ENCODE data around the gene NOXA1. TPM values are rescaled to one million over a fixed set of nuclear protein-coding genes. Genes with fewer than 3 reads are reported as not detected.
"Not testable (repeated sequence)": the region's sequence is repeated elsewhere in the genome, so short reads cannot be mapped to it uniquely, and the experiment has no call there.

The NOXA1 gene
- total RNA-seq, 4 donors from 2014 or later, result 19.7 to 53.9 (median 40.8) TPM

- peaks cover 10% of the 10 kb centered on the region for H3K27me3 ChIP-seq
- intact Hi-C loops (cut with DNase I; ENCODE audit: low total_unique reads), result no loop called here
- peak; percentile 7 for DNase-seq
- TF ChIP-seq POLR2A (IDR thresholded peaks at IDR 0.05), result no peak
- TF ChIP-seq CTCF (IDR thresholded peaks at IDR 0.05), result no peak
- TF ChIP-seq POLR2AphosphoS5 (IDR thresholded peaks at IDR 0.05), result no peak
- no peak for TF ChIP-seq EP300 (IDR thresholded peaks at IDR 0.05; ENCODE audit: low read depth)
- no peaks in the 10 kb centered on the region for H3K9me3 ChIP-seq
- 84% methylated on average over 19 of the region's 27 CpGs; no CpG with 5 or more reads in 1 of the 2 donors for WGBS, 2 donors (ENCODE audit: low coverage in 1 of 2)
- H3K4me1 ChIP-seq, result peaks cover 0 to 12% (median 6%) of the 10 kb centered on the region in 4 donors
- in situ Hi-C loops (cut with MboI; ENCODE audit: low pct_ligation_motif_present in 1 of 4, low pct_unique_long_range_greater_than_20kb in 1 of 4, low sequenced_read_pairs in 3 of 4), result no loop called here
- H3K27ac ChIP-seq, result no peak overlapping the region
- no peaks in the 10 kb centered on the region for H3K36me3 ChIP-seq
- no peak overlapping the region for H3K4me3 ChIP-seq
These were observed 24.8 kb downstream of the NOXA1 start for GRCh38 chr9:137447722-137448601.

- no peak overlapping the region for H3K4me3 ChIP-seq
- DNase-seq, result no peak
- WGBS, 2 donors (ENCODE audit: low coverage in 1 of 2), result 95% methylated on average over 16 of the region's 16 CpGs; no CpG with 5 or more reads in 1 of the 2 donors
- in situ Hi-C loops (cut with MboI; ENCODE audit: low pct_ligation_motif_present in 1 of 4, low pct_unique_long_range_greater_than_20kb in 1 of 4, low sequenced_read_pairs in 3 of 4), result no loop called here
- H3K9me3 ChIP-seq, result no peaks in the 10 kb centered on the region
- no peak for TF ChIP-seq EP300 (IDR thresholded peaks at IDR 0.05; ENCODE audit: low read depth)
- no peak for TF ChIP-seq POLR2AphosphoS5 (IDR thresholded peaks at IDR 0.05)
- no peak for TF ChIP-seq CTCF (IDR thresholded peaks at IDR 0.05)
- no peak for TF ChIP-seq POLR2A (IDR thresholded peaks at IDR 0.05)
- no peaks in the 10 kb centered on the region for H3K36me3 ChIP-seq
- intact Hi-C loops (cut with DNase I; ENCODE audit: low total_unique reads), result no loop called here
- no peak overlapping the region for H3K27ac ChIP-seq
- peaks cover 5 to 16% (median 10%) of the 10 kb centered on the region in 4 donors for H3K4me1 ChIP-seq
- H3K27me3 ChIP-seq, result peaks cover 5% of the 10 kb centered on the region
These were observed 25.4 kb downstream of the NOXA1 start for GRCh38 chr9:137448602-137448962.

- no peak overlapping the region for H3K4me3 ChIP-seq
- intact Hi-C loops (cut with DNase I; ENCODE audit: low total_unique reads) (no loop called here), in situ Hi-C loops (cut with MboI; ENCODE audit: low pct_ligation_motif_present in 1 of 4, low pct_unique_long_range_greater_than_20kb in 1 of 4, low sequenced_read_pairs in 3 of 4) (no loop called here)
- 87 to 100% methylated on average over 1 to 16 of the region's 36 CpGs for WGBS, 2 donors (ENCODE audit: low coverage in 1 of 2)
- peaks cover 6 to 20% (median 14%) of the 10 kb centered on the region in 4 donors for H3K4me1 ChIP-seq
- no peak for TF ChIP-seq POLR2AphosphoS5 (IDR thresholded peaks at IDR 0.05)
- TF ChIP-seq CTCF (IDR thresholded peaks at IDR 0.05), result no peak
- no peak for TF ChIP-seq EP300 (IDR thresholded peaks at IDR 0.05; ENCODE audit: low read depth)
- no peak for TF ChIP-seq POLR2A (IDR thresholded peaks at IDR 0.05)
- no peaks in the 10 kb centered on the region for H3K9me3 ChIP-seq
- H3K27ac ChIP-seq, result no peak overlapping the region
- H3K27me3 ChIP-seq, result no peaks in the 10 kb centered on the region
- H3K36me3 ChIP-seq, result no peaks in the 10 kb centered on the region
- peak; percentile 8 for DNase-seq
These were observed 26.1 kb downstream of the NOXA1 start for GRCh38 chr9:137449081-137449844.

DNA sequence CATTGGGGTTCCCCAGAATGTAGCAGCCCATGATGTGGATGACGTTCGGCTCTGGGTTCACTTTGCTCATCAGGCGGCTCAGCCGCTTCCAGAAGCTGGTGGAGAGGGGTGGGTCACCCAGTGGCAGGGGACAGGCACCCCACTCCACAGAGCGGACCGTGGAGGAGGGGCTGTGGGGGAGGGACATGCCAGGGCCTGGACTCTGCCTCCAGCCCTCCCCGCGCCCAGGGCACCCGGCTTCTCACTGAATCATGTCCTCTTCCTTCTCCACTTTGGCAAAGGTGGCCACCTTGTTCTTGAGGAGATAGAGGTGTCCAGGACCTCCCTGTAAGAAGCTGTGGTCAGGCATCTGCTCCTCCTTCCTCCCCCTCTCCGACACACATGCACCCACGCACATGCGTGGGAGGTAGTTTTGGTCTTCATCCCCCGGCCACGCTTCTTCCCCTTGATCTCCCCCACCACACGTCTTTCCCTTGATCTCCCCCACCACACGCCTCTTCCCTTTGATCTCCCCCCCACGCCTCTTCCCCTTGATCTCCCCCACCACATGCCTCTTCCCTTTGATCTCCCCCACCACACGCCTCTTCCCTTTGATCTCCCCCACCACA lies 26.8 kb downstream of the NOXA1 start:
- Histone ChIP-seq H3K36me3 (no peaks in the 10 kb centered on the region), H3K4me1 (peaks cover 13 to 26% (median 22%) of the 10 kb centered on the region in 4 donors), H3K9me3 (no peaks in the 10 kb centered on the region), H3K4me3 (no peak overlapping the region), H3K27ac (no peak overlapping the region), H3K27me3 (no peaks in the 10 kb centered on the region)
- TF ChIP-seq EP300 (IDR thresholded peaks at IDR 0.05; ENCODE audit: low read depth), result no peak
- no peak for TF ChIP-seq CTCF (IDR thresholded peaks at IDR 0.05)
- TF ChIP-seq POLR2A (IDR thresholded peaks at IDR 0.05), result no peak
- no peak for TF ChIP-seq POLR2AphosphoS5 (IDR thresholded peaks at IDR 0.05)
- in situ Hi-C loops (cut with MboI; ENCODE audit: low pct_ligation_motif_present in 1 of 4, low pct_unique_long_range_greater_than_20kb in 1 of 4, low sequenced_read_pairs in 3 of 4), result no loop called here
- intact Hi-C loops (cut with DNase I; ENCODE audit: low total_unique reads), result no loop called here
- WGBS, 2 donors (ENCODE audit: low coverage in 1 of 2), result 75% methylated on average over 5 to 18 of the region's 18 CpGs
- peak; percentile 7 for DNase-seq

GRCh38 chr9:137450539-137451222 lies 27.5 kb downstream of the NOXA1 start:
- DNase-seq; intact Hi-C loops (cut with DNase I; ENCODE audit: low total_unique reads): not testable (repeated sequence)
- WGBS, 2 donors (ENCODE audit: low coverage in 1 of 2), result 90% methylated on average over 9 of the region's 24 CpGs; no CpG with 5 or more reads in 1 of the 2 donors

More at GRCh38 chr9:137450539-137451222, 27.5 kb downstream of the NOXA1 start:
- H3K4me3 ChIP-seq; H3K36me3 ChIP-seq; H3K9me3 ChIP-seq; H3K27ac ChIP-seq; H3K27me3 ChIP-seq; in situ Hi-C loops (cut with MboI; ENCODE audit: low pct_ligation_motif_present in 1 of 4, low pct_unique_long_range_greater_than_20kb in 1 of 4, low sequenced_read_pairs in 3 of 4): not testable (repeated sequence)
- peaks cover 13 to 22% (median 20%) of the 10 kb centered on the region in 4 donors for H3K4me1 ChIP-seq

Data from transverse colon (tissue), 4 donors.